Measurements from ENCODE around the gene RASL10B. TPM values are rescaled to one million over a fixed set of nuclear protein-coding genes. Genes with fewer than 3 reads are reported as not detected.

Gene RASL10B
- total RNA-seq, 2 experiments from 2014 or later = 0.22 to 0.47 TPM

- ChIA-PET POLR2A (no interaction called here), CTCF (interaction anchor here (1.4 kb wide), 1 partner anchor 20 kb away, joined by 4 read pairs; no protein-coding TSS in a partner anchor)
- DNase-seq (peak in 1 of 14 experiments; percentile 14), ATAC-seq (ENCODE audit: poor library complexity) (no peak)
- Mint-ChIP-seq H3K4me3 (no peak overlapping the region), H3K9me3 (no peaks in the 10 kb centered on the region), H3K4me1 (ENCODE audit: low read depth) (no peaks in the 10 kb centered on the region), H3K27me3 (peaks cover 52% of the 10 kb centered on the region), H3K27ac (no peak overlapping the region), H3K36me3 (ENCODE audit: low read depth) (no peaks in the 10 kb centered on the region)
- Histone ChIP-seq H3K4me1 (ENCODE audit: insufficient read depth, low read length) (peaks cover 19% of the 10 kb centered on the region), H3K36me3 (ENCODE audit: insufficient read depth, low read length) (no peaks in the 10 kb centered on the region), H3K4me3 (ENCODE audit: low read length) (no peak overlapping the region), H3K9me3 (ENCODE audit: control insufficient read depth in 1 of 2, insufficient read depth in 1 of 2, low read length in 2 of 2) (peaks cover 0 to 15% of the 10 kb centered on the region in 2 experiments), H3K27me3 (ENCODE audit: control insufficient read depth in 1 of 2, insufficient read depth in 2 of 2, low read length in 2 of 2) (peaks cover 32 to 40% of the 10 kb centered on the region in 2 experiments), H3K27ac (ENCODE audit: low read depth in 1 of 2, low read length in 2 of 2) (no peak overlapping the region)
- no peak for TF ChIP-seq CTCF (IDR thresholded peaks at IDR 0.05)
- intact Hi-C loops (cut with DNase I, micrococcal nuclease) = loop anchor here in 1 of 2 experiments (10.0 kb wide), 1 partner anchor 499 kb away; the partner anchor contains the start of gene SLFN5
Measured at GRCh38 chr17:35743626-35744328, 12.3 kb downstream of the RASL10B start.

- no peak for TF ChIP-seq CTCF (IDR thresholded peaks at IDR 0.05)
- DNase-seq (no peak), ATAC-seq (ENCODE audit: poor library complexity) (no peak)
- peaks cover 19% of the 10 kb centered on the region for H3K4me1 ChIP-seq (ENCODE audit: insufficient read depth, low read length)
- no peak overlapping the region for H3K4me3 ChIP-seq (ENCODE audit: low read length)
- POLR2A ChIA-PET = interaction anchor here (0.6 kb wide), 2 partner anchors 91 to 622 kb away, joined by 3 read pairs; no protein-coding TSS in a partner anchor
- Mint-ChIP-seq H3K27me3 (peaks cover 59% of the 10 kb centered on the region), H3K4me1 (ENCODE audit: low read depth) (no peaks in the 10 kb centered on the region), H3K9me3 (no peaks in the 10 kb centered on the region), H3K36me3 (ENCODE audit: low read depth) (no peaks in the 10 kb centered on the region), H3K27ac (no peak overlapping the region), H3K4me3 (no peak overlapping the region)
- peaks cover 0 to 19% of the 10 kb centered on the region in 2 experiments for H3K9me3 ChIP-seq (ENCODE audit: control insufficient read depth in 1 of 2, insufficient read depth in 1 of 2, low read length in 2 of 2)
- CTCF ChIA-PET = interaction anchor here (1.2 kb wide), 1 partner anchor 19 kb away, joined by 3 read pairs; no protein-coding TSS in a partner anchor
- intact Hi-C loops (cut with DNase I, micrococcal nuclease) = loop anchor here (5.0 to 10.0 kb wide), 6 partner anchors 188 to 1203 kb away; partner anchors contain the start of genes SLFN12L (in 1 of the 2) and SLFN5 (in 1 of the 2)
- H3K27me3 ChIP-seq (ENCODE audit: control insufficient read depth in 1 of 2, insufficient read depth in 2 of 2, low read length in 2 of 2) = peaks cover 41 to 51% of the 10 kb centered on the region in 2 experiments
- no peak overlapping the region for H3K27ac ChIP-seq (ENCODE audit: low read depth in 1 of 2, low read length in 2 of 2)
- H3K36me3 ChIP-seq (ENCODE audit: insufficient read depth, low read length) = no peaks in the 10 kb centered on the region
Measured at GRCh38 chr17:35744830-35745229, 13.4 kb downstream of the RASL10B start.

GRCh38 chr17:35745246-35745645, 13.8 kb downstream of the RASL10B start:
- Mint-ChIP-seq H3K27me3 (peaks cover 62% of the 10 kb centered on the region), H3K9me3 (no peaks in the 10 kb centered on the region), H3K4me3 (no peak overlapping the region), H3K27ac (no peak overlapping the region), H3K4me1 (ENCODE audit: low read depth) (no peaks in the 10 kb centered on the region), H3K36me3 (ENCODE audit: low read depth) (no peaks in the 10 kb centered on the region)
- Histone ChIP-seq H3K27me3 (ENCODE audit: control insufficient read depth in 1 of 2, insufficient read depth in 2 of 2, low read length in 2 of 2) (peaks cover 44 to 53% of the 10 kb centered on the region in 2 experiments), H3K27ac (ENCODE audit: low read depth in 1 of 2, low read length in 2 of 2) (no peak overlapping the region), H3K4me3 (ENCODE audit: low read length) (no peak overlapping the region), H3K4me1 (ENCODE audit: insufficient read depth, low read length) (peaks cover 22% of the 10 kb centered on the region), H3K9me3 (ENCODE audit: control insufficient read depth in 1 of 2, insufficient read depth in 1 of 2, low read length in 2 of 2) (peaks cover 0 to 19% of the 10 kb centered on the region in 2 experiments), H3K36me3 (ENCODE audit: insufficient read depth, low read length) (no peaks in the 10 kb centered on the region)
- ATAC-seq (ENCODE audit: poor library complexity) (no peak), DNase-seq (no peak)
- no peak for TF ChIP-seq CTCF (IDR thresholded peaks at IDR 0.05)
- ChIA-PET CTCF (interaction anchor here (1.2 kb wide), 1 partner anchor 19 kb away, joined by 3 read pairs; no protein-coding TSS in a partner anchor), POLR2A (interaction anchor here (0.6 kb wide), 1 partner anchor 622 kb away, joined by 3 read pairs; no protein-coding TSS in a partner anchor)
- intact Hi-C loops (cut with DNase I, micrococcal nuclease) = loop anchor here (5.0 to 10.0 kb wide), 6 partner anchors 188 to 1203 kb away; partner anchors contain the start of genes SLFN12L (in 1 of the 2) and SLFN5 (in 1 of the 2)

Measured in CD4-positive, alpha-beta T cell (primary cell).